CD14-positive monocyte (primary cell): Measurements from ENCODE around the gene KCNJ4. TPM values are rescaled to one million over a fixed set of nuclear protein-coding genes. Genes with fewer than 3 reads are reported as not detected.
A peak's percentile ranks its signal among the peaks of the same experiment; 100 is the strongest.

Experiments
- DNase-seq, 3 donors: peaks; one replicate each; pipeline ENCODE4 v3.0.0-alpha.2; 2011 to 2022
- H2AFZ ChIP-seq: 2 replicates; pipeline ENCODE4 v1.6.0; 2012; ENCODE audit warnings: mild to moderate bottlenecking, low read depth, low read length, inconsistent platforms; ENCODE audit not compliant: insufficient read depth, poor library complexity, severe bottlenecking
- H3K27ac ChIP-seq, 2 donors: 1 replicate in 1 of 2; 2 replicates in 1 of 2; pipeline ENCODE4 v1.5.1; 2012 to 2013; ENCODE audit warnings: low read length in 2 of 2, control low read depth in 1 of 2, inconsistent platforms in 1 of 2, low read depth in 1 of 2, mild to moderate bottlenecking in 1 of 2
- H3K27me3 ChIP-seq, 2 donors: one replicate each; pipeline versions ENCODE4 v1.6.0 to v1.6.1; 2011 to 2013; ENCODE audit warnings: low read length in 2 of 2; ENCODE audit not compliant: control insufficient read depth in 2 of 2, insufficient read depth in 2 of 2
- H3K36me3 ChIP-seq, 2 donors: replicated peaks in 1 of 2; 1 replicate in 1 of 2; 2 replicates in 1 of 2; pipeline versions ENCODE4 v1.5.1 to v1.6.1; 2012 to 2013; ENCODE audit warnings: low read length in 2 of 2, control low read depth in 1 of 2, inconsistent platforms in 1 of 2, mild to moderate bottlenecking in 1 of 2; ENCODE audit not compliant: insufficient read depth in 2 of 2, control insufficient read depth in 1 of 2
- H3K4me1 ChIP-seq, 2 donors: 1 replicate in 1 of 2; 2 replicates in 1 of 2; pipeline versions ENCODE4 v1.5.1 to v1.6.1; 2012 to 2013; ENCODE audit warnings: low read length in 2 of 2, control low read depth in 1 of 2, inconsistent platforms in 1 of 2, mild to moderate bottlenecking in 1 of 2, moderate library complexity in 1 of 2; ENCODE audit not compliant: insufficient read depth in 2 of 2, control insufficient read depth in 1 of 2
- H3K4me2 ChIP-seq: replicated peaks from 2 replicates; pipeline ENCODE3; 2012; ENCODE audit warnings: low read length, moderate library complexity, mild to moderate bottlenecking; ENCODE audit not compliant: poor library complexity, severe bottlenecking; ENCODE audit errors: extremely low read depth
- H3K4me3 ChIP-seq, 3 experiments: fragments of 200-600 bp in 1 of 3; sonication (generic) in 1 of 3; replicated peaks in 1 of 3; 1 replicate in 2 of 3; 2 replicates in 1 of 3; pipeline ENCODE4 v1.5.1; 2011 to 2013; ENCODE audit warnings: low read length in 3 of 3, mild to moderate bottlenecking in 3 of 3, control low read depth in 2 of 3, low read depth in 2 of 3, inconsistent platforms in 1 of 3, moderate library complexity in 1 of 3
- H3K79me2 ChIP-seq: 2 replicates; pipeline ENCODE4 v1.6.0; 2012; ENCODE audit warnings: mild to moderate bottlenecking, control low read depth, inconsistent platforms, low read length, moderate library complexity; ENCODE audit not compliant: insufficient read depth
- H3K9ac ChIP-seq: 2 replicates; pipeline ENCODE4 v1.6.0; 2017; ENCODE audit warnings: low read length, mild to moderate bottlenecking; ENCODE audit not compliant: insufficient read depth, poor library complexity, severe bottlenecking
- H3K9me3 ChIP-seq, 2 donors: replicated peaks in 1 of 2; 1 replicate in 1 of 2; 2 replicates in 1 of 2; pipeline versions ENCODE4 v1.5.1 to v1.6.1; 2012 to 2013; ENCODE audit warnings: low read length in 2 of 2, control low read depth in 1 of 2; ENCODE audit not compliant: control insufficient read depth in 1 of 2, insufficient read depth in 1 of 2
- H4K20me1 ChIP-seq: 2 replicates; pipeline ENCODE4 v1.6.0; 2012; ENCODE audit warnings: mild to moderate bottlenecking, low read length, control low read depth, moderate library complexity; ENCODE audit not compliant: insufficient read depth
- H3K27ac Mint-ChIP-seq, 7 donors: one replicate each; pipeline ENCODE4 v1.8.0; 2020; ENCODE audit warnings: mild to moderate bottlenecking in 7 of 7, mixed read lengths in 7 of 7, moderate library complexity in 6 of 7, inconsistent platforms in 2 of 7
- H3K27me3 Mint-ChIP-seq, 3 donors: one replicate each; pipeline ENCODE4 v1.8.0; 2021 to 2022; ENCODE audit warnings: low read depth in 3 of 3, mild to moderate bottlenecking in 3 of 3, mixed read lengths in 3 of 3, moderate library complexity in 3 of 3, inconsistent platforms in 1 of 3
- H3K36me3 Mint-ChIP-seq, 2 donors: one replicate each; pipeline ENCODE4 v1.8.0; 2020; ENCODE audit warnings: mixed read lengths in 2 of 2, inconsistent platforms in 1 of 2, mild to moderate bottlenecking in 1 of 2
- H3K4me1 Mint-ChIP-seq: one replicate; pipeline ENCODE4 v1.8.0; 2020; ENCODE audit warnings: mild to moderate bottlenecking, mixed read lengths
- H3K4me3 Mint-ChIP-seq, 2 donors: one replicate each; pipeline ENCODE4 v1.8.0; 2020; ENCODE audit warnings: mild to moderate bottlenecking in 2 of 2, mixed read lengths in 2 of 2, moderate library complexity in 1 of 2
- H3K9me3 Mint-ChIP-seq, 7 donors: one replicate each; pipeline ENCODE4 v1.8.0; 2020 to 2022; ENCODE audit warnings: mixed read lengths in 7 of 7, mild to moderate bottlenecking in 6 of 7, moderate library complexity in 6 of 7, inconsistent platforms in 2 of 7
- CTCF ChIP-seq: fragments of 200-600 bp; IDR thresholded peaks from one replicate; pipeline ENCODE4 v1.8.0; 2022; ENCODE audit warnings: antibody characterized with exemption, mild to moderate bottlenecking
- WGBS: methylation state at CpG from one replicate; pipeline ENCODE4 v1.1.5; 2013; ENCODE audit warnings: missing lambda C conversion rate; ENCODE audit not compliant: insufficient coverage; 5-methylcytosine and 5-hydroxymethylcytosine counted together
- intact Hi-C, 2 donors: fragments of 100-400 bp; cut with micrococcal nuclease; formaldehyde crosslinking; loops; one replicate each; pipeline versions ENCODE4 v1.15.0 to v1.15.1; 2023
- polyA minus RNA-seq: library from RNA; depleted of rRNA, polyadenylated mRNA; stranded (reverse); fragments of >200 nt; gene quantifications from 2 replicates; pipeline ENCODE4 v1.2.3, GENCODE V29; 2012
- polyA plus RNA-seq, 3 donors: library from polyadenylated mRNA; depleted of rRNA in 1 of 3; unstranded in 2 of 3; stranded (reverse) in 1 of 3; fragments of 300-500 nt in 2 of 3; fragments of >200 nt in 1 of 3; fragmentation: Illumina TruSeq in 2 of 3; gene quantifications; 1 replicate in 2 of 3; 2 replicates in 1 of 3; pipeline ENCODE4 v1.2.3, GENCODE V29; 2012 to 2021
- total RNA-seq, 12 experiments: library from RNA in 1 of 12; stranded (reverse) in 1 of 12; fragments of 120-200 nt in 1 of 12; gene quantifications; one replicate each; pipeline ENCODE4 v1.2.4 and lab custom pipeline; 2013 to 2026; ENCODE audit warnings: mixed read lengths in 6 of 12, inconsistent platforms in 1 of 12

KCNJ4 gene
- total RNA-seq (2013): not detected
- polyA plus RNA-seq (not detected), polyA minus RNA-seq (not detected in 2 replicates), total RNA-seq (lab: John Stamatoyannopoulos, UW) (0 to 0.59 (median 0) reads per million in 11 experiments)

- DNase-seq: no peak
- H3K4me1 ChIP-seq: peaks cover 3 to 6% of the 10 kb centered on the region in 2 donors
- H3K4me3 ChIP-seq: peak within 1 kb of the TSS in 1 of 3 experiments; percentile 49
- peaks cover 47 to 85% of the 10 kb centered on the region in 2 donors for H3K27me3 ChIP-seq
- TF ChIP-seq CTCF: no peak
- Mint-ChIP-seq H3K4me3 (peak within 1 kb of the TSS; percentile 72 to 87), H3K27me3 (peaks cover 82 to 94% (median 85%) of the 10 kb centered on the region in 3 donors), H3K4me1 (peaks cover 8% of the 10 kb centered on the region), H3K36me3 (peaks cover 6 to 11% of the 10 kb centered on the region in 2 donors), H3K9me3 (peaks cover 0 to 18% (median 8%) of the 10 kb centered on the region in 7 donors), H3K27ac (peak within 1 kb of the TSS in 1 of 7 donors; percentile 13)
- peaks cover 6% of the 10 kb centered on the region for H4K20me1 ChIP-seq
- peak within 1 kb of the TSS; percentile 57 for H3K4me2 ChIP-seq
- intact Hi-C loops: no loop called here
- H3K27ac ChIP-seq: no peak within 1 kb of the TSS
- H3K79me2 ChIP-seq: no peaks in the 10 kb centered on the region
- WGBS: under 1% methylated on average over 72 of the region's 76 CpGs
- no peak within 1 kb of the TSS for H3K9ac ChIP-seq
- no peaks in the 10 kb centered on the region for H3K36me3 ChIP-seq
- peaks cover 0 to 24% of the 10 kb centered on the region in 2 donors for H3K9me3 ChIP-seq
- H2AFZ ChIP-seq: no peak within 1 kb of the TSS
Observed at GRCh38 chr22:38455076-38455529, at the start of gene KCNJ4. KCNJ4 (minus strand) TSS chr22:38455199; CDS start chr22:38428132, 27,067 bp downstream.

- Mint-ChIP-seq H3K9me3 (peaks cover 0 to 3% (median 0%) of the 10 kb centered on the region in 7 donors), H3K4me1 (peaks cover 31% of the 10 kb centered on the region), H3K36me3 (peaks cover 46 to 65% of the 10 kb centered on the region in 2 donors), H3K27me3 (no peaks in the 10 kb centered on the region), H3K4me3 (peak overlapping the region in 1 of 2 donors; percentile 28), H3K27ac (peak overlapping the region in 3 of 7 donors; percentile 3 to 46 (median 21))
- intact Hi-C loops: no loop called here
- no peak for DNase-seq
- Histone ChIP-seq H3K9ac (no peak overlapping the region), H3K27me3 (no peaks in the 10 kb centered on the region), H2AFZ (no peak overlapping the region), H3K9me3 (no peaks in the 10 kb centered on the region), H3K79me2 (peaks cover 80% of the 10 kb centered on the region), H3K27ac (peak overlapping the region in 1 of 2 donors; percentile 46), H3K4me3 (peak overlapping the region in 1 of 3 experiments; percentile 95), H3K36me3 (peaks cover 41 to 57% of the 10 kb centered on the region in 2 donors), H3K4me2 (peak overlapping the region; percentile 82), H4K20me1 (peaks cover 62% of the 10 kb centered on the region), H3K4me1 (peaks cover 25 to 37% of the 10 kb centered on the region in 2 donors)
- no CpG with 5 or more reads among the region's 4 CpGs for WGBS
- TF ChIP-seq CTCF: no peak
Observed at GRCh38 chr22:38503021-38503420, 48.0 kb upstream of the KCNJ4 start.
